Measurements from ENCODE around the gene CAMSAP3.

The CAMSAP3 gene

DNA sequence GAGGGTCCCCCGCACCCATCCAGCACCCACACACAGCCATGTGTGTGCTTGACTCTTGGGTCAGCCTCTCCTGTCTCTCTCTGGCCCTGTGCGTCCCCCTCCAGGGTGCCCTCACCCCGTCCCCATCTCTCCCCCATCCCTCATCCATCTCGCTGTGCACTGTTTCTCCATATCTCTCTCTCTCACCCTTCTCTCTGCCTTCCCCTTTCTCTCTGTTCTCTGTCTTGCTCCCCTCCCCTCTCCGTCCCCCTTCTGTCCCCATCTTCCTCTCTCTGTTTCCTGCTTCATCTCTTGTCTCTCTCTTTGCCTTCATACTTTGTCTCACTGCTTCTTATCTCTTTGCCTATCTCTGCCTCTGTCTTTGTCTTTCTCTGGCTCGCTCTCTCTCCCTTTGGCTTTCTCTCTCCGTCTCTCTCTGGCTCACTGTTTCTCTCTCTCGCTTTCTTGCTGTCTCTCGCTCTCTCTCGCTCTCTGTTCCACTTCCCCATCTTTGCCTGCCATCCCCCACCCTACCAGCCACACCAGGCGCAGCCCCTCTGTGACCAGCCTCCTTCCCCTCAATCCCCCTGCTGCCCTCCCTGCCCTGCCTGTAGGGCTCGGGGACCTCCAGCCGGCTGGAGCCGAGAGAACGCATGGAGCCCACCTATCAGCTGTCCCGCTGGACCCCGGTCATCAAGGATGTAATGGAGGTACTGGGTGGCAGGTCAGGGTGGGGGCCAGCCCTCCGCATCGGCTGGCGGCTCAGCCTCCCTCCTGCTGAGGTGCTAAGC is 50.2 kb downstream of the CAMSAP3 start:
- H3K9ac ChIP-seq (ENCODE audit: low read length), result no peak overlapping the region
- no peak for DNase-seq

DNA sequence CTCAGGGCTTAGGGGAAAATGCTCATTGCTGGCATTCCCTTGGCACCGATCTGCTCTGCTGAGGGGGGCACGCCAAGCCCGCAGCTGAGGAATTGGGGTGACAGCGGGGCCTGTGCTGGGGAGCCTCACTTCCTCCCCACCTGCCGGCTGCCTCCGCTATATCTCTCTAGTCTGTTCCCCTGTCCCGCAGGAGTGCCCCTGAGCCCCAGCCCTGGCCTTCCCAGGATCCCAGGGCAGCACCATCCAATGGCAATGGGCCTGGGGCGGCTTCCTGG is 50.7 kb downstream of the CAMSAP3 start:
- H3K9ac ChIP-seq (ENCODE audit: low read length), result no peak overlapping the region
- no peaks in the 10 kb centered on the region for H3K79me2 ChIP-seq (ENCODE audit: low read length)
- H3K27me3 ChIP-seq (replicated peaks; ENCODE audit: insufficient read depth, low read length), result peaks cover 20% of the 10 kb centered on the region
- no peaks in the 10 kb centered on the region for H4K20me1 ChIP-seq (ENCODE audit: insufficient read depth, low read length)
- H3K9me3 ChIP-seq (replicated peaks; ENCODE audit: insufficient read depth, low read length), result no peaks in the 10 kb centered on the region
- no peak for DNase-seq
- no peak overlapping the region for H2AFZ ChIP-seq (ENCODE audit: low read length)
- H3K9me2 ChIP-seq (replicated peaks; ENCODE audit: insufficient read depth, low read length), result no peaks in the 10 kb centered on the region
- H3K4me1 ChIP-seq (ENCODE audit: low read length), result no peaks in the 10 kb centered on the region
- no peak overlapping the region for H3K27ac ChIP-seq (ENCODE audit: low read length)
- TF ChIP-seq CTCF (IDR thresholded peaks at IDR 0.05; ENCODE audit: low read length) (no peak), EZH2 (optimal IDR thresholded peaks at IDR 0.05; ENCODE audit: low read depth, low read length) (no peak), EZH2phosphoT487 (IDR thresholded peaks at IDR 0.05; ENCODE audit: low read length) (no peak)
- H3F3A ChIP-seq (ENCODE audit: insufficient read depth, low read length), result no peaks in the 10 kb centered on the region
- H3K36me3 ChIP-seq (replicated peaks; ENCODE audit: insufficient read depth, low read length), result no peaks in the 10 kb centered on the region
- no peak overlapping the region for H3K4me2 ChIP-seq (ENCODE audit: low read depth, low read length)
- no peak overlapping the region for H3K4me3 ChIP-seq (ENCODE audit: low read length)

More for the DNA sequence above, 50.2 kb downstream of the CAMSAP3 start:
- H2AFZ ChIP-seq (ENCODE audit: low read length), result no peak overlapping the region
- peaks cover 15% of the 10 kb centered on the region for H3K27me3 ChIP-seq (replicated peaks; ENCODE audit: insufficient read depth, low read length)
- no peaks in the 10 kb centered on the region for H3K9me2 ChIP-seq (replicated peaks; ENCODE audit: insufficient read depth, low read length)
- H3K36me3 ChIP-seq (replicated peaks; ENCODE audit: insufficient read depth, low read length), result no peaks in the 10 kb centered on the region
- no peaks in the 10 kb centered on the region for H3K9me3 ChIP-seq (replicated peaks; ENCODE audit: insufficient read depth, low read length)
- no peak overlapping the region for H3K4me3 ChIP-seq (ENCODE audit: low read length)
- H3K4me1 ChIP-seq (ENCODE audit: low read length), result no peaks in the 10 kb centered on the region
- no peaks in the 10 kb centered on the region for H3K79me2 ChIP-seq (ENCODE audit: low read length)
- TF ChIP-seq CTCF (IDR thresholded peaks at IDR 0.05; ENCODE audit: low read length), result no peak
- TF ChIP-seq EZH2 (optimal IDR thresholded peaks at IDR 0.05; ENCODE audit: low read depth, low read length), result no peak
- no peak for TF ChIP-seq EZH2phosphoT487 (IDR thresholded peaks at IDR 0.05; ENCODE audit: low read length)
- H3K27ac ChIP-seq (ENCODE audit: low read length), result no peak overlapping the region
- no peak overlapping the region for H3K4me2 ChIP-seq (ENCODE audit: low read depth, low read length)
- no peaks in the 10 kb centered on the region for H4K20me1 ChIP-seq (ENCODE audit: insufficient read depth, low read length)
- no peaks in the 10 kb centered on the region for H3F3A ChIP-seq (ENCODE audit: insufficient read depth, low read length)

DNA sequence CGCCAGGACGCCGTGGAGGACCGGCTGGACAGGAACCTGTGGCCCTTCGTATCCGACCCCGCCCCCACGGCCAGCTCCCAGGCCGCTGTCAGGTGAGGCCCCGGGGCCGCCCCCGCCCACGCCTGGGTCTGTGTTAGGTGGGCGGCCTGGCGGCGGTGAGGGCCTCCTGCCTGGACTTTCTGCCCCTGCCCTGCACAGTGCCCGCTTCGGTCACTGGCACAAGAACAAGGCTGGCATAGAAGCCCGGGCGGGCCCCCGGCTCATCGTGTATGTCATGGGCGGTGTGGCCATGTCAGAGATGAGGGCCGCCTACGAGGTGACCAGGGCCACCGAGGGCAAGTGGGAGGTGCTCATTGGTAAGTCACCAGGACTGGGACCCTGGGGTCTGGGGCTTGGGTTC is 51.5 kb downstream of the CAMSAP3 start:
- peaks cover 21% of the 10 kb centered on the region for H3K27me3 ChIP-seq (replicated peaks; ENCODE audit: insufficient read depth, low read length)
- no peaks in the 10 kb centered on the region for H3K4me1 ChIP-seq (ENCODE audit: low read length)
- H3K9me2 ChIP-seq (replicated peaks; ENCODE audit: insufficient read depth, low read length), result no peaks in the 10 kb centered on the region
- H4K20me1 ChIP-seq (ENCODE audit: insufficient read depth, low read length), result no peaks in the 10 kb centered on the region
- no peak overlapping the region for H3K4me3 ChIP-seq (ENCODE audit: low read length)
- no peak for DNase-seq
- no peak overlapping the region for H2AFZ ChIP-seq (ENCODE audit: low read length)
- no peaks in the 10 kb centered on the region for H3K9me3 ChIP-seq (replicated peaks; ENCODE audit: insufficient read depth, low read length)
- no peaks in the 10 kb centered on the region for H3K36me3 ChIP-seq (replicated peaks; ENCODE audit: insufficient read depth, low read length)
- H3K9ac ChIP-seq (ENCODE audit: low read length), result no peak overlapping the region
- H3K79me2 ChIP-seq (ENCODE audit: low read length), result no peaks in the 10 kb centered on the region
- no peak for TF ChIP-seq CTCF (IDR thresholded peaks at IDR 0.05; ENCODE audit: low read length)
- TF ChIP-seq EZH2phosphoT487 (IDR thresholded peaks at IDR 0.05; ENCODE audit: low read length), result no peak
- TF ChIP-seq EZH2 (optimal IDR thresholded peaks at IDR 0.05; ENCODE audit: low read depth, low read length), result no peak
- no peaks in the 10 kb centered on the region for H3F3A ChIP-seq (ENCODE audit: insufficient read depth, low read length)
- no peak overlapping the region for H3K27ac ChIP-seq (ENCODE audit: low read length)
- no peak overlapping the region for H3K4me2 ChIP-seq (ENCODE audit: low read depth, low read length)

Measured in MM.1S (cell line).